ENCODE data around the gene TMEM253. TPM values are rescaled to one million over a fixed set of nuclear protein-coding genes. Genes with fewer than 3 reads are reported as not detected.

The TMEM253 gene
- total RNA-seq, 2 experiments from 2014 or later, result not detected

DNA sequence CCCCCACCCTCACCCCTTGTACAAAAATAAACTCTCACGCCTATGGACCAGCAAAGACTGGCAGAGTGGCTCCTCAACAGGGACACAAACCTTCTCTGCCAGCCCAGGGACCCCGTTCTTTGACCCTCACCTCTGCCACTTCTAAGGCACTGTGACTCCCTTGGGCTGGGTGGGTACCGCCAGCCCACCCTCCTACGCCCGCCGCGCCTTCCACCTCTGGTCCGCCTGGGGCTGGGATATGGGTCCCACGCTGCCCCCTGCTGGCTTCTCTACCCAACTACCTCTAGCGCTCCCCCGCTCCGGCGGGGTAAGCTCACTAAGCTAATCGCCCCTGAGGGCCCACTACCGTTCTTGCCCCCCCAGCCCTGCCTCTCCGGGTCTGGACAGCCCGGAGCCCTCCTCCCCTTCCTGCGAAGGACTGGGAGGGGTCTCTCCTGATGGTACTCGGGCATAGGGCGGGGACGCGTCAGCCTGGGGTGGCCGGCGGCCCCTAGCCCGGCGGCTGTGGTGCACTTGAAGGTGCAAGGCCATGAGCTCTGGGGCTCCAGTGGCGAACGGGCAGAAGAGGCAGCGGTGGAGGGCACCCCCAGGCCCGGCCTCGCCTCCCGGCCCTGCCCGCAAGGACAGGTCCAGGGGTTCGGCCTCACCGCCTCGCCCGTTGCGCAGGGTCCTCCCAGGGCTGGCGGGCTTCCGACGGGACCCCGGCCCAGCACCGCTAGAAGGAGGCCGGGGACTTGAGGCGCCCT is 10.5 kb upstream of the TMEM253 start:
- no peak overlapping the region for H3K4me3 ChIP-seq (ENCODE audit: low read length)
- no peaks in the 10 kb centered on the region for H3K9me3 ChIP-seq (ENCODE audit: control insufficient read depth in 1 of 2, insufficient read depth in 1 of 2, low read length in 2 of 2)
- H3K9me3 Mint-ChIP-seq, result no peaks in the 10 kb centered on the region
- peaks cover 34% of the 10 kb centered on the region for H3K4me1 ChIP-seq (ENCODE audit: insufficient read depth, low read length)
- ChIA-PET CTCF (interaction anchor here (1.7 to 4.8 kb wide), 3 partner anchors 14 to 23 kb away, joined by 5 to 51 read pairs (median 48); no protein-coding TSS in a partner anchor), POLR2A (no interaction called here)
- no peak overlapping the region for H3K4me3 Mint-ChIP-seq
- no peak overlapping the region for H3K27ac ChIP-seq (ENCODE audit: low read depth in 1 of 2, low read length in 2 of 2)
- peaks cover 12% of the 10 kb centered on the region for H3K36me3 Mint-ChIP-seq (ENCODE audit: low read depth)
- TF ChIP-seq, protein P1, sequence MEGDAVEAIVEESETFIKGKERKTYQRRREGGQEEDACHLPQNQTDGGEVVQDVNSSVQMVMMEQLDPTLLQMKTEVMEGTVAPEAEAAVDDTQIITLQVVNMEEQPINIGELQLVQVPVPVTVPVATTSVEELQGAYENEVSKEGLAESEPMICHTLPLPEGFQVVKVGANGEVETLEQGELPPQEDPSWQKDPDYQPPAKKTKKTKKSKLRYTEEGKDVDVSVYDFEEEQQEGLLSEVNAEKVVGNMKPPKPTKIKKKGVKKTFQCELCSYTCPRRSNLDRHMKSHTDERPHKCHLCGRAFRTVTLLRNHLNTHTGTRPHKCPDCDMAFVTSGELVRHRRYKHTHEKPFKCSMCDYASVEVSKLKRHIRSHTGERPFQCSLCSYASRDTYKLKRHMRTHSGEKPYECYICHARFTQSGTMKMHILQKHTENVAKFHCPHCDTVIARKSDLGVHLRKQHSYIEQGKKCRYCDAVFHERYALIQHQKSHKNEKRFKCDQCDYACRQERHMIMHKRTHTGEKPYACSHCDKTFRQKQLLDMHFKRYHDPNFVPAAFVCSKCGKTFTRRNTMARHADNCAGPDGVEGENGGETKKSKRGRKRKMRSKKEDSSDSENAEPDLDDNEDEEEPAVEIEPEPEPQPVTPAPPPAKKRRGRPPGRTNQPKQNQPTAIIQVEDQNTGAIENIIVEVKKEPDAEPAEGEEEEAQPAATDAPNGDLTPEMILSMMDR (IDR thresholded peaks at IDR 0.05), result peak; percentile 24
- intact Hi-C loops (cut with DNase I, micrococcal nuclease), result no loop called here
- H3K4me1 Mint-ChIP-seq (ENCODE audit: low read depth), result peaks cover 39% of the 10 kb centered on the region
- ATAC-seq (ENCODE audit: poor library complexity), result no peak
- H3K27ac Mint-ChIP-seq, result no peak overlapping the region
- peak in 3 of 14 experiments; percentile 36 to 61 (median 58) for DNase-seq
- H3K27me3 ChIP-seq (ENCODE audit: control insufficient read depth in 1 of 2, insufficient read depth in 2 of 2, low read length in 2 of 2), result no peaks in the 10 kb centered on the region
- no peaks in the 10 kb centered on the region for H3K36me3 ChIP-seq (ENCODE audit: insufficient read depth, low read length)
- H3K27me3 Mint-ChIP-seq, result no peaks in the 10 kb centered on the region

DNA sequence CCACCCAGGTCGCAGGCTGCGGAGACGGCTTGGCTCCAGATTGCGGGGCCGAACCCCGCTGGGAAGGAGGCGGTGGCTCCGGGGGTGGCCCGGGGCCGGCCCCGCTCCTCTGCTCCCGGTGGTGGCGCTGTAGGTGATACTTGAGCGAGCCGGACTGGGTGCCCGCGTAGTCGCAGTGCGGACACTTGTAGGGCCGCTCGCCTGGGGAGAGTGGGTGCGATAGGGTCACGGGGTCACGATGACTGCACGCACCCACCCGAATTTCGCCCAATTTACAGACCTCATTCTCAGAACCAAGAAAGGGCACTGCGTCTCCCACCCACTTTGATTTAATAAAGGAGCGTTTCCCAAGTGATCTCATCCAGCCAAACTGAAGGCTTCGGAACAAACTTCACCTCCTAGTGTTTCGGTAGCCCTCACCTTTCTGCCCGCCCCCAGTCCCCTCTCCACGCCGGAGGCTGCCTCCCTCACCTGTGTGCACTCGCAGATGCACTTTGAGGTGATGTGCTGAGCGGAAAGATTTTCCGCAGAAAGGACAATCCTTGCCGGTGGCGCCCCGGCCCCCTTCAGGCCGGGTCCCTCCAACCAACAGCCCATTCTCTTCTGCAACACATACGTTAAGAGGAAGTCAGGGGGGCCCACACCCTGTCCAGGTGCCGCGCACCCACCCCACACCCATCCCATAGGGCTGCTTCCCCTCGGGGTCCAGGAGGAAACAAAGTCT is 9.8 kb upstream of the TMEM253 start:
- intact Hi-C loops (cut with DNase I, micrococcal nuclease), result no loop called here
- no peak for ATAC-seq (ENCODE audit: poor library complexity)
- Mint-ChIP-seq H3K27ac (no peak overlapping the region), H3K4me3 (no peak overlapping the region), H3K27me3 (no peaks in the 10 kb centered on the region), H3K36me3 (ENCODE audit: low read depth) (peaks cover 12% of the 10 kb centered on the region), H3K4me1 (ENCODE audit: low read depth) (peaks cover 36% of the 10 kb centered on the region), H3K9me3 (no peaks in the 10 kb centered on the region)
- Histone ChIP-seq H3K27ac (ENCODE audit: low read depth in 1 of 2, low read length in 2 of 2) (no peak overlapping the region), H3K36me3 (ENCODE audit: insufficient read depth, low read length) (no peaks in the 10 kb centered on the region), H3K9me3 (ENCODE audit: control insufficient read depth in 1 of 2, insufficient read depth in 1 of 2, low read length in 2 of 2) (no peaks in the 10 kb centered on the region), H3K27me3 (ENCODE audit: control insufficient read depth in 1 of 2, insufficient read depth in 2 of 2, low read length in 2 of 2) (no peaks in the 10 kb centered on the region), H3K4me1 (ENCODE audit: insufficient read depth, low read length) (peaks cover 34% of the 10 kb centered on the region), H3K4me3 (ENCODE audit: low read length) (no peak overlapping the region)
- POLR2A ChIA-PET, result interaction anchor here (1.4 to 4.6 kb wide), 3 partner anchors 13 to 76 kb away, joined by 6 to 52 read pairs (median 12); no protein-coding TSS in a partner anchor
- CTCF ChIA-PET, result interaction anchor here (1.3 to 7.3 kb wide), 8 partner anchors 8 to 76 kb away, joined by 3 to 116 read pairs (median 50); partner anchors contain the start of gene TMEM253
- TF ChIP-seq, protein P1 (IDR thresholded peaks at IDR 0.05), result no peak
- DNase-seq, result peak in 1 of 14 experiments; percentile 20

DNA sequence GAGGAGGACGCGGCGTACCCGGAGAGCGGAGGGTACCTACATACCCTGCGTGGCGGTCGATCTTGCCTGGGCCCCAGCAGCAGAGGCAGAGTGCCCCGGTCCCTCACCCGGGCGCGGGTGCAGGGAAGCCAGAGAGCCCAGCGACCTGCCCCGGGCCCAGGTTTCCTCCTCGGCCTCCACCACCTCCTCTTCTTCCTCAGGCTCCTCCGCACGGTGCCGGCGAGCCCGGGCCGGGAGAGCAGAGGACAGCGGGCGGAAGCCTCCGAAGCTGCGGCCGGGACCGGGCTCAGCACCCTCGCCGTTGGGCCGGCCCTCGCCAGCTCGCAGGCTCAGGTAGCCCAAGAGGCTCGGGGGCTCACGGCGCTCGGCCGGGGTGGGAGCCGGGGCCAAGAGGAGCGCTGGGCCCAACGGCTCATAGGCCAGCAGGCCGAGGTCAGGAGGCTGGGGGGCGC is 9.0 kb upstream of the TMEM253 start:
- TF ChIP-seq, protein P1 (IDR thresholded peaks at IDR 0.05), result no peak

More for the DNA sequence above, 9.0 kb upstream of the TMEM253 start:
- no peak overlapping the region for H3K4me3 Mint-ChIP-seq
- peaks cover 30% of the 10 kb centered on the region for H3K4me1 ChIP-seq (ENCODE audit: insufficient read depth, low read length)
- H3K27me3 ChIP-seq (ENCODE audit: control insufficient read depth in 1 of 2, insufficient read depth in 2 of 2, low read length in 2 of 2), result no peaks in the 10 kb centered on the region
- H3K27ac Mint-ChIP-seq, result no peak overlapping the region
- CTCF ChIA-PET, result interaction anchor here (0.7 to 7.3 kb wide), 21 partner anchors 8 to 232 kb away, joined by 3 to 116 read pairs (median 5); partner anchors contain the start of genes ARHGEF40, NDRG2 and TMEM253
- H3K27me3 Mint-ChIP-seq, result no peaks in the 10 kb centered on the region
- DNase-seq (peak in 1 of 14 experiments; percentile 40), ATAC-seq (ENCODE audit: poor library complexity) (no peak)
- H3K4me3 ChIP-seq (ENCODE audit: low read length), result no peak overlapping the region
- POLR2A ChIA-PET, result interaction anchor here (1.4 to 4.6 kb wide), 4 partner anchors 12 to 77 kb away, joined by 6 to 52 read pairs (median 10); partner anchors contain the start of gene ARHGEF40
- H3K36me3 ChIP-seq (ENCODE audit: insufficient read depth, low read length), result no peaks in the 10 kb centered on the region
- no peak overlapping the region for H3K27ac ChIP-seq (ENCODE audit: low read depth in 1 of 2, low read length in 2 of 2)
- peaks cover 12% of the 10 kb centered on the region for H3K36me3 Mint-ChIP-seq (ENCODE audit: low read depth)
- no peaks in the 10 kb centered on the region for H3K9me3 ChIP-seq (ENCODE audit: control insufficient read depth in 1 of 2, insufficient read depth in 1 of 2, low read length in 2 of 2)
- H3K4me1 Mint-ChIP-seq (ENCODE audit: low read depth), result peaks cover 38% of the 10 kb centered on the region
- intact Hi-C loops (cut with DNase I, micrococcal nuclease), result loop anchor here (1.0 kb wide), 5 partner anchors 12 to 78 kb away; no protein-coding TSS in a partner anchor
- no peaks in the 10 kb centered on the region for H3K9me3 Mint-ChIP-seq
